Measurements from ENCODE around the gene CYBRD1. TPM values are rescaled to one million over a fixed set of nuclear protein-coding genes. Genes with fewer than 3 reads are reported as not detected.

CYBRD1 gene
- total and polyA plus RNA-seq, 9 donors, result 147 to 248 (median 191) TPM

GRCh38 chr2:171590116-171590515 is 67.8 kb downstream of the CYBRD1 start:
- intact Hi-C loops (cut with DNase I), result loop anchor here in 1 of 4 donors (10.0 kb wide), 1 partner anchor 525 kb away; no protein-coding TSS in a partner anchor
- no peaks in the 10 kb centered on the region for H3K27me3 ChIP-seq

GRCh38 chr2:171592036-171592555 is 69.8 kb downstream of the CYBRD1 start:
- H3K27me3 ChIP-seq, result no peaks in the 10 kb centered on the region
- H3K9me3 ChIP-seq, result peaks cover 0 to 3% of the 10 kb centered on the region in 2 donors
- DNase-seq, result peak in 1 of 5 donors; percentile 26
- intact Hi-C loops (cut with DNase I), result loop anchor here in 1 of 4 donors (10.0 kb wide), 1 partner anchor 523 kb away; no protein-coding TSS in a partner anchor
- no peaks in the 10 kb centered on the region for H3K4me1 ChIP-seq (ENCODE audit: insufficient read depth)
- TF ChIP-seq EP300 (IDR thresholded peaks at IDR 0.05) (no peak), CTCF (IDR thresholded peaks at IDR 0.05) (no peak), POLR2A (IDR thresholded peaks at IDR 0.05) (no peak)
- no peaks in the 10 kb centered on the region for H3K36me3 ChIP-seq
- H3K4me3 ChIP-seq, result no peak overlapping the region
- WGBS, 3 donors, result 16 to 17% (median 16%) methylated on average over 7 of the region's 7 CpGs
- no peak overlapping the region for H3K27ac ChIP-seq

More at GRCh38 chr2:171590116-171590515, 67.8 kb downstream of the CYBRD1 start:
- no peak for TF ChIP-seq POLR2A (IDR thresholded peaks at IDR 0.05)
- TF ChIP-seq EP300 (IDR thresholded peaks at IDR 0.05), result no peak
- TF ChIP-seq CTCF (IDR thresholded peaks at IDR 0.05), result no peak
- whole genome bisulfite sequencing, 3 donors, result 95 to 100% (median 95%) methylated on average over 1 of the region's 1 CpG
- Histone ChIP-seq H3K4me3 (no peak overlapping the region), H3K4me1 (ENCODE audit: insufficient read depth) (no peaks in the 10 kb centered on the region), H3K27ac (no peak overlapping the region), H3K9me3 (peaks cover 0 to 3% of the 10 kb centered on the region in 2 donors), H3K36me3 (no peaks in the 10 kb centered on the region)
- no peak for DNase-seq

- Histone ChIP-seq H3K27me3 (no peaks in the 10 kb centered on the region), H3K4me3 (no peak overlapping the region), H3K27ac (no peak overlapping the region), H3K9me3 (no peaks in the 10 kb centered on the region), H3K36me3 (no peaks in the 10 kb centered on the region), H3K4me1 (ENCODE audit: insufficient read depth) (no peaks in the 10 kb centered on the region)
- no peak for DNase-seq
- intact Hi-C loops (cut with DNase I), result loop anchor here in 1 of 4 donors (10.0 kb wide), 1 partner anchor 519 kb away; no protein-coding TSS in a partner anchor
- TF ChIP-seq POLR2A (IDR thresholded peaks at IDR 0.05) (no peak), EP300 (IDR thresholded peaks at IDR 0.05) (no peak), CTCF (IDR thresholded peaks at IDR 0.05) (no peak)
Measured at GRCh38 chr2:171595456-171595855, 73.2 kb downstream of the CYBRD1 start.

GRCh38 chr2:171595896-171596295 is 73.6 kb downstream of the CYBRD1 start:
- intact Hi-C loops (cut with DNase I), result loop anchor here in 1 of 4 donors (10.0 kb wide), 1 partner anchor 519 kb away; no protein-coding TSS in a partner anchor
- H3K27ac ChIP-seq, result no peak overlapping the region
- WGBS, 3 donors, result 53 to 55% (median 55%) methylated on average over 2 of the region's 2 CpGs

More at GRCh38 chr2:171595896-171596295, 73.6 kb downstream of the CYBRD1 start:
- Histone ChIP-seq H3K36me3 (no peaks in the 10 kb centered on the region), H3K9me3 (no peaks in the 10 kb centered on the region), H3K4me3 (no peak overlapping the region), H3K4me1 (ENCODE audit: insufficient read depth) (no peaks in the 10 kb centered on the region), H3K27me3 (no peaks in the 10 kb centered on the region)
- TF ChIP-seq POLR2A (IDR thresholded peaks at IDR 0.05), result no peak
- TF ChIP-seq CTCF (IDR thresholded peaks at IDR 0.05), result no peak
- TF ChIP-seq EP300 (IDR thresholded peaks at IDR 0.05), result no peak
- DNase-seq, result no peak

Data from ovary (tissue), 9 donors.